A549 (cell line): ENCODE results near the gene GBGT1.

Experiments used
- BHLHE40 ChIP-seq: IDR thresholded peaks from 2 replicates; pipeline ENCODE4 v1.6.1; 2012; ENCODE audit warnings: low read depth, low read length, inconsistent platforms
- CTCF ChIP-seq: fragments of >200 bp; sonication (Bioruptor Twin); formaldehyde crosslinking; IDR thresholded peaks from 3 replicates; pipeline ENCODE4 v1.5.1; 2016
- EP300 ChIP-seq, 2 experiments: fragments of >200 bp; sonication (Bioruptor Twin); formaldehyde crosslinking; IDR thresholded peaks; 2 replicates in 1 of 2; 3 replicates in 1 of 2; pipeline ENCODE4 v1.6.1; 2016 to 2017
- HOXB5 ChIP-seq: fragments of 250-450 bp; sonication (Bioruptor Pico); IDR thresholded peaks from 2 replicates; pipeline ENCODE4 v1.5.0; 2020; ENCODE audit warnings: mild to moderate bottlenecking, moderate library complexity
- MAX ChIP-seq: IDR thresholded peaks from 2 replicates; pipeline ENCODE4 v1.6.1; 2012
- NFE2L2 ChIP-seq: fragments of 150-350 bp; conservative IDR thresholded peaks from 2 replicates; pipeline ENCODE4 v1.6.1; 2014; ENCODE audit warnings: low read length
- POLR2A ChIP-seq: IDR thresholded peaks from 2 replicates; pipeline ENCODE4 v1.6.1; 2012; ENCODE audit warnings: mild to moderate bottlenecking, low read length
- USF2 ChIP-seq: fragments of 450-650 bp; IDR thresholded peaks from 2 replicates; pipeline ENCODE4 v1.6.1; 2014; ENCODE audit warnings: antibody characterized with exemption

GRCh38 chr9:133202145-133202513, 38.4 kb upstream of the GBGT1 start:
- TF ChIP-seq CTCF = no peak
- TF ChIP-seq BHLHE40 = no peak
- no peak for TF ChIP-seq EP300 (IDR thresholded peaks at IDR 0.05)
- no peak for TF ChIP-seq HOXB5
- TF ChIP-seq MAX = no peak
- TF ChIP-seq USF2 = no peak
- TF ChIP-seq POLR2A = no peak
- no peak for TF ChIP-seq NFE2L2
